ENCODE data around the gene MPC2.
A peak's percentile ranks its signal among the peaks of the same experiment; 100 is the strongest.

Gene MPC2

DNA sequence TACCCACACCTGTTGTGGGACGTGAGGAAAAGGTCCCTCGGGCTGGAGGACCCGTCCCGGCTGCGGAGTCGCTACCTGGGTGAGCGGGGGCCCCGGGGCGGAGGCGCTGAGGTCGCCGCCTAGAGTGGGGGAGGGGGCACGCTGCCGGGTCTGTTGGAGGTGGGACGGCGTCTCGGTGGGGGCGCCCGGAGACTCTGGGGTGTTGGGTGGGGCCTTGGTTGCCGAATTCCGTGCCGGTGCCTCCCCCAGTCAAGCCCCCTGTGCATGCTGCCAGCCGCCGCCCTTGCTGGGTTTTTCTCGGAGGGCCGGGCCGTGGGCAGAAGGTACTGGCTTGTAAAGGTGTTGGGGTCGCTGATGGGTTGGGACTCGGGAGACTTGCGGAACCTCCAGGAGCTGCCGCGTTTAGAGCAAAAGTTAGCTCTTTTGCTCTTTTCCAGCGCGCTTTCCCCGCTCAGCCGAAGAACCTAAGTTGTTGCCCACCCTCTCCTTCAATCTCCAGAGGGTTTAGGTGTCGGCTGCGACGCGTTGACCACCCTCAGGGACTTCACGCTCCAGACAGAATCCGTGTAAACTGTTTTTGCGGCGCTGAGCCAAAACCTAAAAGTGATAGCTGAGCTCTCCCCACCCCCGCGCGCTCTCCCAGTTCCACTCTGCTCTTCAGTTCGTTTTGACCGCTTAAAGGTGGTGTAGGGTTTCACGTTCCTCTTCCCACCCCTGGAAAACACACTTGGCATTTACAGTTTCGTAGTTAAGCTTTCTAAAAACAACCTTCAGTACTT is at the start of gene MPC2:
MPC2 (minus strand) TSS at position 143 of the 779 bp plus-strand sequence. CDS start 1,231 bp downstream, outside the sequence.
- peak; percentile 44 for DNase-seq (ENCODE audit: low spot score)

GRCh38 chr1:167984886-167985489 is 48.1 kb upstream of the MPC2 start:
- DNase-seq (ENCODE audit: low spot score): no peak

DNA sequence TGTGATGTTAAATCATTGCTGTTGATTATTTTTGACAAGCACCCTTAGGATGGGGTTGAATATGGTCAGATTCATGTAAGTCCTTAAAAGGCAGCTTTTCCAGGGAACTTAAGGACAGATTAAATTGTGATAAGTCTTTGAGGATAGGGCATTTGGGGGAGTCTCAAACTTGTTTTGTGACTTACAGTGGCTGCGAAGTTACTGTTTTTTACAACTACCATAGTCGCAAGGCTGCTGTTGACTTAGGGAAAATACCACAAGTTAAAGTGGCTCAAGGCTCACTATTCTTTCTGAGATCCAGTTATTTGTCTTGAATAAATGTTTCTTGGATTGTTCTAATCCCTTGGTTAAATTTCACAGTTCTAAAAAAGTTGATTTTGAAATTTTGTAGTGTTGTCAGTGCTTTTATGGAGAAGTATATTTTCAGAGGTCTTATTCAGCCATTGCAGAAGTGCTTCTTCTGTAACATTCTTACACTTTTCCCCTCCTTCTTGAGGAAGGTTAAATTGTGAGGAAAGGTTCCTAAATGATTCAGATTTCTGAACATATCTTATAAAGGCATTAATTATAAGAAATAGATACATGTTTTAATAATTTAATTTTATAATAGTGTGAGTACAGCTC is 47.0 kb upstream of the MPC2 start:
- no peak for DNase-seq (ENCODE audit: low spot score)

- DNase-seq (ENCODE audit: low spot score): no peak
Observed at GRCh38 chr1:167981933-167982332, 45.1 kb upstream of the MPC2 start.

GRCh38 chr1:167977245-167977644 is 40.4 kb upstream of the MPC2 start:
- DNase-seq (ENCODE audit: low spot score): no peak

DNA sequence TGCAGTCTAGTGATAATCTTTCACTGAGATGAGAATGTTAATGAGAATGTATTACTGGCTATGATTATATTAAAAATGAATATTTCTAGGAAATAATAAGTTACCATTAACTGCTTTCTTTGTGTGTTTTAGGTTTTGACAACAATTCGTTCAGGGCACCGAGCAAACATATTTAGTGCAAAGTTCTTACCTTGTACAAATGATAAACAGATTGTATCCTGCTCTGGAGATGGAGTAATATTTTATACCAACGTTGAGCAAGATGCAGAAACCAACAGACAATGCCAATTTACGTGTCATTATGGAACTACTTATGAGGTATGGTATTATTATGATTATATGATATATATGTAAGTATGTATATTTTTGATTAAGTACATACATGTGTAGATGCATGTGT is 37.8 kb upstream of the MPC2 start:
- DNase-seq (ENCODE audit: low spot score): no peak

GRCh38 chr1:167973832-167974231 is 37.0 kb upstream of the MPC2 start:
- no peak for DNase-seq (ENCODE audit: low spot score)

DNA sequence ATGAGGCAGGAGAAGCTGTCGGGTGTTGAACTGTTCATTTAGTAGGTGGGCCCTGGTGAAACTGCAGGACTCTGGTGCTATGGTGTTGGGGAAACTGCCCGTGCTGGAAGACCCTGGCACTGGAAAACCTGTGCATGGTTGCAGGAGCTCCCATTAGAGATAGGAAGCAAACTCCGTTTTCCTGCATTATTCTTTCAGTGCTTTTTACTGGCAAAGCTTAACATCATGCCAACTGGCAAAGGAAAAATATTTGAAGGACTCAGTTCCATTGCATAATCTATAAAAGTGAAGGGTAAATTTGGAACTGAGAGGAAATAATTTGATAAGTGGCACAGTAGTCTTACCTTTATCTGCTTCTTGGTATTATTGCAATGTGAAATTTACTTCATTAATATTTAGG is 31.7 kb upstream of the MPC2 start:
- no peak for DNase-seq (ENCODE audit: low spot score)

DNA sequence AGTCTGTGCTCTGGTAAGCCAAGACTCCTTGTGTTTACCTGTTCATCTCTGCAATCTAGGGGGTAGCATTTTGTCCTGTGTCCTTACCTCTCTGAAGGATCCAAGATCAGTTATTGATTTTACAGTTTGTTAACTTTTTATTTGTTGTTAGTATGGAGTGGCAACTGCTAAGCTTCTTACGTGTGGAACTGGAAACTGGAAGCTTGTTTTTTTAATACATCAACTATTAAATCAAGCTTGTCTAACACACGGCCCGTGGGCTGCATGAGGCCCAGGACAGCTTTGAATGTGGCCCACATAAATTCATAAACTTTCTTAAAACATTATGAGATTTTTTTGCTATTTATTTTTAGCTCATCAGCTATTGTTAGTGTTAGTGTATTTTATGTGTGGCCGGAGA is 29.2 kb upstream of the MPC2 start:
- no peak for DNase-seq (ENCODE audit: low spot score)

DNA sequence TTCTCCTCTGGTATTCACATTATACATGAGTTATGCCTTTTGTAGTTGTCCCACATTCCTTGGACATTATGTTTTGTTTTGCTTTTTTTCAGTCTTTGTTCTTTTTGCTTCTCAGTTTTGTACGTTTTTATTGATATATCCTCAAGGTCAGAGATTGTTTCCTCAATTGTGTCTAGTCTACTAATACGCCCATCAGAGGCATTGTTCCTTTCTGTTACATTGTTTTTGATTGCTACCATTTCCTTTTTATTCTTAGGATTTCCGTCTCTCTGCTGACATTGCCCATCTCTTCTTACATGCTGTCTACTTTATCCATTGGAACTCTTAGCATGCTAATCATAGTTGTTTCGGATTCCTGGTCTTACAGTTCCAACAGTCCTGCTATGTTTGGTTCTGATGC is 27.8 kb upstream of the MPC2 start:
- no peak for DNase-seq (ENCODE audit: low spot score)

- no peak for DNase-seq (ENCODE audit: low spot score)
Observed at GRCh38 chr1:167957710-167958109, 20.8 kb upstream of the MPC2 start.

GRCh38 chr1:167955915-167956314 is 19.0 kb upstream of the MPC2 start:
- DNase-seq (ENCODE audit: low spot score): no peak

DNA sequence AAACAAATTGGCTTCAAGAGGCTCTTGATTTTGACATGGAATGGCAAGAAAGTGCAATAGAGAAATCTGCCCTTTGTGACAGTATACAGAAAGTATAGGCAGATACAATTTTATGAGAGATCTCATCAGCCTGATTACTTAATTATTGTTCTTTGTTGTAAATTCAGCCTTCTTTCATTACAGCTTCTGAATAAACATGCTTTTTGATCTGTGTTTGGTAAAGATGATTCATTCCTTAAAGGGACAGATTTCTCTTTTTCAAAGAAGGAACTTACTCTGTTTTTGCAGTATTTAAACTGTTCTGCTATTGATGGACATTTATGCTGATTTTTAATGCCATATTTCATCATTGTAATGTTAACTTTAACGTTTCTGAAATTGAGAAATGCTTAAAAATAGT is 13.7 kb upstream of the MPC2 start:
- DNase-seq (ENCODE audit: low spot score): no peak

- DNase-seq (ENCODE audit: low spot score): no peak
Observed at GRCh38 chr1:167949785-167950184, 12.9 kb upstream of the MPC2 start.

DNA sequence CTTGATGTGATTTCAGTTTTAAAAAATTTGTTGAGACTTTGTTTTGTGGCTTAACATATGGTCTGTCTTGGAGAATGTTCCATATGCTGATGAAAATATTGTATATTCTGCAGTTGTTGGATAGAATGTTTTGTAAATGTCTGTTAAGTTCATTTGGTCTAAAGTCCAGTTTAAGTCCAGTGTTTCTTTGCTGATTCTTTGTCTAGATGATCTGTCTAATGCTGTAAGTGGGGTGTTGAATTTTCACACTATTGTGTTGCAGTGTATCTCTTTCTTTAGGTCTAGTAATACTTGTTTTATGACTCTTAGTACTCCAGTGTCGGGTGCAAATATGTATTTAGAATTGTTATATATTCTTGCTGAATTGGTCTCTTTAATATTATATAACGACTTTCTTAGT is 10.9 kb upstream of the MPC2 start:
- DNase-seq (ENCODE audit: low spot score): no peak

DNA sequence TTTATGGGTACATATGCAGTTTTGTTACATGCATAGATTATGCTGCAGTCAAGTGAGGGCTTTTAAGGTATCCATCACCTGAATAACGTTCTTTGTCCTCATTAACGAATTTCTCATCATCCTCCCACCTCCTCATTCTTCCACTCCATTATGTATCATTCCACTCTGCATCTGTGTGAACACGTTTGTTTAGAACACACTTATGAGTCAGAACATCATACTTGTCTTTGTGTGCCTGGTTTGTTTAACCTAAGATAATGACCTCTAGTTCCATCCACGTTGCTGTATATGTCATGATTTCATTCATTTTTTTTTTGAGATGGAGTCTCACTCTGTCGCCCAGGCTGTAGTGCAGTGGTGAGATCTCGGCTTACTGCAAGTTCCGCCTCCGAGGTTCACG is 6.7 kb upstream of the MPC2 start:
- DNase-seq (ENCODE audit: low spot score): no peak

- no peak for DNase-seq (ENCODE audit: low spot score)
Observed at GRCh38 chr1:167940264-167940663, 3.4 kb upstream of the MPC2 start.

DNA sequence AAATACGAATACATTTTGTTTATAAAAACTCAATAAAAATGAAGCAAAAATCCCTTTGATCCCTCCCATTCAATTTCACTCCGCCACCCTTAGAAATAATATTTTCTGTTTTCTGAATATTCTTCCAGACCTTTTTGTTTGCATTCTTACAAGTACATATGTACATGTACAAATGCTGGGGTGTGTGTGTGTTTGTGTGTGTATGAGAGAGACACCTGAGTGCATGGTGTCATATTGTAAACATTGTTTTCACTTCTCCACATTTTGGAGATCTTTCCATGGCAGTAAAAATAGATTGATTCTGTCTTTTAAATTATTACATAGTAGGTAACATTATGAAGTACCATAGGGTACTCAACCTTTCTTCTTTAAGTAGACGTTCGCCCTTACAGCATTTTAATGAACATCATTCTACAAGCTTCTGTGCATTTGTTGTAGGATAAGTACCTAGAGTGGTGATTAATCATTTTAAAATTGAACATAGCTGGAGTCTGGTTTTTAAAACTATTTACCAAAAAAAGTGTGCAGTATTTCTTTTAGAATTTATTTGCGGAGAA is 1.3 kb upstream of the MPC2 start:
- DNase-seq (ENCODE audit: low spot score): no peak

DNA sequence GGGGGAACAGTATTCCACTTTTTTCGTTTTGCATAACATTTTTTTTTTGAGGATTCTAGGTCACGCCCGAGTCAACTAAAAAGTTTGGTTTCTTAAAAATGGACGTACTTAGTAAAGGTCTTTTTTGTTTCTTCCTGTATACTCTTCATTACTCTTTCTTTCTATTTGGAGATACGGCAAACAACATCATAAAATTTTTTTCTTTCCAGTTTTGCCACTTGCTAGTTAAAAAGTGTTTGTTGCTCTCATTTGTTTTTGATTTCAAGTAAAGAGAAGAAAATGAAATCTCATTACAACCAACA is 788 bp upstream of the MPC2 start:
- DNase-seq (ENCODE audit: low spot score): no peak

DNA sequence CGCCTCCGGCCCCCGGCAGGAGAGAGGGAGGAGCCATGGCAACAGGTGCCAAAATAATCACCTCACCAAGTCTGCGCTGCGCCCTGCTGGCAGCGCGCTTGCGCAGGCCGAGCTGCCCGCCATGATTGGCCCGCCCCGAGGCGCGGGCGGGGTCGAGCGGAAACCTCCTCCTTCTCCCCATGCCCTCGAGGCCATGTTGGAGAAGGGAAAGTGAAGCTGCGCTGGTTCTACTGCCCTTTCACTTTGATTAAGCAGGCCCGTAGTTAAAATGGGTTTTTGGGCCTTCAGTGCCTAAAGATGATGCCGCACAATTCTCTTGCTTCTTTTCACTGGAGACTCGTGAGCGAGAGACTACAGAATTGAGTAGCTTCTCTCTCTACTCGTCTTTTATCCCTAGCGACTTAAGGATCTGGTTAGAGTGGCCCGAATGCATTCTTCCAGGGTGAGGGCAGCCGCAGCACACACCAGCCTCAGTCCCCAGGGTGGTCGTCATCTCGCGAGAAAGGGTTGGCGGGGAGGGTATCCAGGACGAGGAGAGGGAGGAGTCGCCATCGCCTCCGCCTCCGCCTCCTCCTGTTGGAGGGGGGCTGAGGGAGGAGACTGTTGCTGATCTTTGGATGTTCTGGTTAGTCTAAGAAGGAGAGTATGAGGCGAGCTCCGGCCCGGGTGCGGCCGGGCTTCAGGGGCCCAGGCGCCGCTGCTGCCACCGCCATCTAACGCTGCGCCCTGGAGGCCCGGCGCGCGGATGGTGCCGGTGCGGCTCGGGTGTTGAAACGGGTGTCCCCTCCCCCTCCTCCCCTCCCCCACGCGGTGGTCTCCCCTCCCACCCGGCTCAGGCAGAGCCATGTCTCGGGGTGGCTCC is 573 bp downstream of the MPC2 start, which contains the start of gene DCAF6:
DCAF6 (plus strand) TSS at position 616 of the 862 bp plus-strand sequence; CDS start at position 845, 229 bp downstream.
- DNase-seq (ENCODE audit: low spot score): peak; percentile 98

- DNase-seq (ENCODE audit: low spot score): peak; percentile 44
Observed at GRCh38 chr1:167935216-167936067, 1.4 kb downstream of the MPC2 start.
